ENCODE measurements around the gene PRKCE.

Gene PRKCE

GRCh38 chr2:46007412-46007811, 355.9 kb downstream of the PRKCE start:
- in situ Hi-C loops (cut with MboI; ENCODE audit: low sequenced_read_pairs, unreplicated experiment): loop anchor here (10.0 to 25.0 kb wide), 2 partner anchors 357 to 630 kb away; no protein-coding TSS in a partner anchor
- DNase-seq (ENCODE audit: low spot score): no peak
- TF ChIP-seq CTCF (IDR thresholded peaks at IDR 0.05; ENCODE audit: borderline replicate concordance, control extremely low read depth, extremely low read depth, insufficient read depth, missing control alignments): no peak

GRCh38 chr2:46008091-46008870, 356.8 kb downstream of the PRKCE start:
- TF ChIP-seq CTCF (IDR thresholded peaks at IDR 0.05; ENCODE audit: borderline replicate concordance, control extremely low read depth, extremely low read depth, insufficient read depth, missing control alignments): no peak
- in situ Hi-C loops (cut with MboI; ENCODE audit: low sequenced_read_pairs, unreplicated experiment): loop anchor here (10.0 to 25.0 kb wide), 2 partner anchors 357 to 629 kb away; no protein-coding TSS in a partner anchor
- no peak for DNase-seq (ENCODE audit: low spot score)

GRCh38 chr2:46009315-46009714, 357.8 kb downstream of the PRKCE start:
- TF ChIP-seq CTCF (IDR thresholded peaks at IDR 0.05; ENCODE audit: borderline replicate concordance, control extremely low read depth, extremely low read depth, insufficient read depth, missing control alignments): no peak
- in situ Hi-C loops (cut with MboI; ENCODE audit: low sequenced_read_pairs, unreplicated experiment): loop anchor here (10.0 to 25.0 kb wide), 2 partner anchors 355 to 628 kb away; no protein-coding TSS in a partner anchor

GRCh38 chr2:46009772-46010171, 358.3 kb downstream of the PRKCE start:
- no peak for TF ChIP-seq CTCF (IDR thresholded peaks at IDR 0.05; ENCODE audit: borderline replicate concordance, control extremely low read depth, extremely low read depth, insufficient read depth, missing control alignments)
- in situ Hi-C loops (cut with MboI; ENCODE audit: low sequenced_read_pairs, unreplicated experiment): loop anchor here (10.0 to 25.0 kb wide), 3 partner anchors 355 to 628 kb away; no protein-coding TSS in a partner anchor

More at GRCh38 chr2:46009315-46009714, 357.8 kb downstream of the PRKCE start:
- no peak for DNase-seq (ENCODE audit: low spot score)

GRCh38 chr2:46010223-46010924, 358.9 kb downstream of the PRKCE start:
- DNase-seq (ENCODE audit: low spot score): no peak
- TF ChIP-seq CTCF (IDR thresholded peaks at IDR 0.05; ENCODE audit: borderline replicate concordance, control extremely low read depth, extremely low read depth, insufficient read depth, missing control alignments): no peak
- in situ Hi-C loops (cut with MboI; ENCODE audit: low sequenced_read_pairs, unreplicated experiment): loop anchor here (10.0 to 25.0 kb wide), 2 partner anchors 444 to 627 kb away; no protein-coding TSS in a partner anchor

More at GRCh38 chr2:46009772-46010171, 358.3 kb downstream of the PRKCE start:
- DNase-seq (ENCODE audit: low spot score): no peak

GRCh38 chr2:46010925-46011490, 359.5 kb downstream of the PRKCE start:
- in situ Hi-C loops (cut with MboI; ENCODE audit: low sequenced_read_pairs, unreplicated experiment): loop anchor here (10.0 to 25.0 kb wide), 2 partner anchors 444 to 626 kb away; no protein-coding TSS in a partner anchor
- peak; percentile 19 for TF ChIP-seq CTCF (IDR thresholded peaks at IDR 0.05; ENCODE audit: borderline replicate concordance, control extremely low read depth, extremely low read depth, insufficient read depth, missing control alignments)
- DNase-seq (ENCODE audit: low spot score): peak; percentile 56
